Dedifferentiated amniotic fluid mesenchymal stem cell (primary cell): ENCODE results near the gene DGKE.

Experiments
- DNase-seq: peaks from one replicate; pipeline ENCODE4 v3.0.0-alpha.2; 2016; ENCODE audit errors: extremely low spot score

The DGKE gene

DNA sequence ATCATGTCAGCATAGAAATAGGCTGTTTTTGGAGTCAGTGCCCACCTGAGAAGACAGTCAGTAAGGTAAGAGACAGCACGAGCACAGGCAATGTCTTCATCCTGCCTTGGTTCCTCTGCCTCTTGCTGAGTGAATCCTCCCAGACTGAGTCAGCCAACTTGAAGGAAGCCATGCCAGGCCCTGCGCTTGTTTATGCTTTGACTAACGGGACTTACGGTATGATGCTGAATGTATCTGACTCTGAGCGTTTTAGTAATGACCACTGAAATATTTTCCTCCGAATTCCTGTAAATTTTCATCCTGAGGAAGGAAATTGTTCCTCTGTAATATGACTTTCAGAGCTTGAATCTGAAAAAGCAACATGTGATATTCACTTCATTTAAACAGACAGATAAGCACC lies 18.2 kb upstream of the DGKE start:
- peak; percentile 49 for DNase-seq

DNA sequence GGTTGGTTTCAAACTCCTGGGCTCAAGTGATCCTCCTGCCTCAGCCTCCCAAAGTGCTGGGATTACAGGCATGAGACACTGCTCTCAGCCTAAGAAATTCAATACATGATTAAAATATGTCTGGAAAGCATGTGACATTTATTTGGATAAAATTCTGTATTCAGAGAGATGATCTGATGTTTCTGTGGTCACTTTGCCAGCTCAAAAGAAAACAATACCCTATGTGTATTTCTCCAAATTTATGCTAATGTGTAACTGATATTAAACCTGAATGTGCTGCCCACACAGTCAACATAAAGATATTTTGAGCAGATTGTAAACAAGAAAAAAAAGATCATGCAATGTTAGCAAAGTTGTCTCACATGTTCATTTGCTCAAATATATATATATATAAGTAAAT lies 16.9 kb upstream of the DGKE start:
- no peak for DNase-seq

DNA sequence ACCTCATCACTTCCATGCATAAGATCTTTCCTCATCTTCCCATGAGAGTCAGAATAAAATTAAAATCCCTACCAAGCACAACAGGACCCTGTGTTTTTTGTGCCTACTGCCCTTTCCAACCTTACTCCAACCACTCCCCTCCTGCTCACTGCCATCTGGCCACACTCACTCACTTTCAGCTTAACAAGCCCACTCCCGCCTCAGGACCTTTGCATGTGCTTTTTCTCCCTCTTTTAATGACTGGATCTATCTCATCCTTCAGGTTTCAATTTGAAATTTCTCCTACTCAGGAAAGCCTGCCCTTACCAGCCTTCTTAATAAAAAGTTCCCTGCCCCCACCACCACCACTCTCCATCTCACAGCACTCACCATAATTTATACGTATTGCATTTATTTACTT lies 14.9 kb upstream of the DGKE start:
- DNase-seq, result no peak

DNA sequence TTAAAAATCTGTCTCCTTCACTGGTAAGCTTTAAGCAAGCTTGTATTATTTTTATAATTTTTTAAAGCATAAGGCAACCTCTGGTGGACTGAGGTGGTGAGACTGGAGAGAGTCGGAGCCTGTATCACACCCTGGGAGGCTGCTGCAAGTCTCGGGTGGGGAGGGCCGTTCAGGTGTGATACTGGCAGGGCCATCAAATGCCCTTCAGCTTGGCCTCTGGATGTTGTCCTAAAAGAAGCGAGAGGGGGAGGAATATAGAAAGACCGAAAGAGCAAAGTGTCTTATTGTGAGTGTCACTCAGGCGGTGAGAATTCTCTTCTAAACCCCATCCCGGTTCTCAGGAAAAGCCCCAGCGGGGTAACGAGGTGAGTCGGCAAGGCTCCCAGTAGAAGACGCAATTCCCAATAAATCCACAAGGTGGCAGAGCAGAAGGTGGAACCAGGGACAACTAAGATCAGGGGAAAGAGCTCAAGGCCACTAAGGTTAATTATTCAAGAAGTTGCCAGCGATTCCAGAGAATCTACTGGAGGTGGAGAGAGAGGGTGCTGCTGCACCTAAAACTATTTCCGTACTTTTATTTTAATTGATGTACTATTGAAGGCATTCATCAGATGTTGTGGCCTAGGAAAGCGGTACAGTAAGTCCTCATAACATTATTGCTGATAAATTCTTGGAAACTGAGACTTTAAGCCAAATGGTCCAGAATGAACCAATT lies 14.4 kb upstream of the DGKE start:
- peak; percentile 31 for DNase-seq

DNA sequence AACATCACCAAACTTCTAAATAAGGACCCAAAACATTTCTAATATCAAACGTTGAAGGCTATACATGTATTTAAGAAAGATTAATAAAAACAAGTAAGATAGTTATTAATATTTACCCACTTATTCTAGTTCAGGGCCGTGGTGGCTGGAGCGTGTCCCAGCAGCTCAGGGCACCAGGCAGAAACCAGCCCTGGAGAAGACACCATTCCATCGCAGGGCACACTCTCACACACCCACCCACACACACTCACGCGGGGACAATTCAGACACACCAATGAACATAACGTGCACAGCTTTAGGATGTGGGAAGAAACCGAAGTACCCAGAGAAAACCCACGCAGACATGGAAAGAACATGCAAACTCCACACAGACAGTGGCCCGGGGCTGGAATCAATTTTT lies 13.7 kb upstream of the DGKE start:
- DNase-seq, result no peak

DNA sequence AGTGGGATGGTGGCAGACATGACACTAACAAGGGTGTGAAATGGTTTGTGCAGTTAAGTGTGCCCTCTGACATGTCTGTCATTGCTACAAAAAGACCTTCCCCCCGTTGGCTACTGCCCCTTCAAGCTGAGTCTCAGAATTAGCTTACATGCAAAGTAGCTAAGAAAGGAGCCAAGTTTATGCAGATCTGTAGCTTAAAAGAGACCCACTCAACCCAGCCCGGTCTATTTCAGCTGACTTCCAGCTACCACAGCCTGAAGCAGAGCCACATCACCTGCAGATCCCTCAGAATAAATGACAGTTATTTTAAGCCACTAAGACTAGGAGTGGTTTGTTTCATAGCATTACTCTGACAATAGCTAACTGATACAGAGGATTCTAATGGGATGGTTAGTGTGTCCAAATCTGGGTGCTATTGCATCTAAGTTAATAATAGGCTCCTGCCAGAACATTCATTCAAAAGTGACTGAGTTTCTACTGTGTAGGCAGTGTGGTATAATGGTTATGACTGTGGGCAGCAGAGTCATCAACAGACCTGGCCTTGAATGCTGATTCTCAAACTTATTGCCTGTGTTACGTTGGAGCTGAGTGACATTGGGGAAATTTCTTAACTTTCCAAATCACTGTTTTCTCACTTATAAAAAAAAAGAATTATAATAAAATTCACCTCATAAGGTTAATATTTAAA lies 12.0 kb upstream of the DGKE start:
- no peak for DNase-seq

DNA sequence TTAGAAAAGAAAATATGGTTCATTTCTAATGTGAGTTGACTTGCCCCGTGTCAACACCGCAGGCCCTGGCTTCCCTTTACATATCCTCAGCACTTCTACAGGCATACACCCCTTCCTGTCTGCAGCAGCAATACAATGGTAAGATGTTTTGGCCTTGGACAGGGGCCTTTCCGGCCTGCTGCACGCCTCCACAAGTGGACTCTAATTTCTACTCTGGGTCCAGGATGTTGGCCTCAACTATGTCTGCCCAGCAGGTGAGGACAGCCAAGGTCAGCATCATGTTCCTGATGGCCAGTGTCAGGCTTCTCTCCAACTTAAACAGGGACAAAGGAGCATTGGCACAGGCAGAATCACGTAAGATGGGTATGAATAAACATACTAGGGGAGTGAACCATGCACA lies 11.2 kb upstream of the DGKE start:
- no peak for DNase-seq

DNA sequence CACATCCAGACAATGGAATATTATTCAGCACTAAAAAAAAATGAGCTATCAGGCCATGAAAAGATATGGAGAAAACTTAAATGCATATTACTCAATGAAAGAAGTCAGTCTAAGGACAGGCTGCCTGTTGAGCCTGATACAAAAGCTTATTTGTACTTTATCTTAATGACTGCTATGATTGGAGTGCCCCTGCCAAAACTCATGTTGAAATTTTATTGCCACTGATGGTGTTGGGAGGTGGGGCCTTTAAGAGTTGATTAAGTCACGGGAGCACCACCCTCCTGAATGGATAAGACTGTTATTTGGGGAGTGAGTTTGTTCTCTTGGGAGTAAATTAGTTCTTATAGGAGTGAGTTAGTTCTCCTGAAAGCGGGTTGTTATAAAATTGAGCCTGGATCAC lies 10.1 kb upstream of the DGKE start:
- DNase-seq, result no peak

DNA sequence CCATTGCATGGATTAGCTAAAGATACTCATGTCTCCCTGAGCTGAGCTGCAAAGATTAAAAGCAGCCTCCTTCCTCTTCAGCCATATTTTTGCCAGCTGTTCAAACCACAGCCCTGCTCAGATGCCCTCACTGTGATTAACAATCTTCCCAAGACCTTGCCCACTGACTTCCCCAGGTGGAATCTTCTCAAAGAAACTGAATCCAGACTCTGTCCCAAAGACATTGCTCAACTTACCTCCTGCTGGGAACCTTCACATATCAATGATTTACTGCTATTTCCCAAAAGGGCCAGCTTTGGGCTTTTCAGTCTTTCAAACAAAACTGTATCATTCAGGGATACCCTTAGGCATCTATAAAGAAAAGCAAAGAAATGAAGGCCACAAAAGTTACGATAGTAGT lies 9.4 kb upstream of the DGKE start:
- DNase-seq, result no peak

DNA sequence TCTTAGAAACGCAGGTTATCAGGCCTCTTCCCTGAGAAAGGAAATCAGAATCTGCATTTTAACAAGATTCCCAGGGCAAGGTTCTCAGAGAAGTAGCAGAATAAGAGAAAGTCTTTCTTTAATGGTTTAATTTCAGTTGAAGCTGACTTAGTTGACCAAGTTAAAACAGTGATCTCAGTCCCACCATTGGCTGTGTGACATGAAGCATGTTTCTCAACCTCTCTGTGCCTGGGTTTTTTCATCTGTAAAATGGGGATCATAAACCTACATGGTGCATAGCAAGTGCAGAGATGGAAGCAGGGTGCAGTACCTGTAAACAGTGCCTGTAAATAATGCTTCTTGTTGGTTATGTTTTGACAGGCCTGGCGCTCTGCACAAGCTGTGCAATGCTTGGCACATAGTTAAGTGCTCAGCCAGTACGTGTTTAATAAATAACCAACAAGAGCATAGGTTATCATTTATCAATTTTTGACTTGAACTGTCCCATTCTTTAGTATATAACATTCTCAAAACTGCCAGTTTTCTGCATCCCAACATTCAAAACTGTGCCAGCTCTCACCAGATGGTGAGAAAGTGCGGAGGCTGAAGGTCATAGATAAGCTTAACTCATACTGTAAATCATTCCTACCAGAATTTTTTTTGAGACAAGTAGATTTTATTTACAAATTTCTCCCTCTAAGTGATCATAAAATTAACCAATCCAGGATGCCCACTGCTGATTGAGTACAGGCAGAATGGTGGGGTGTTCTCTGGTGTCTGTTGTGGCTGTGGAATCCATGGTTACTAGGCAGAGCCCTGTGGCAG lies 7.1 kb upstream of the DGKE start:
- DNase-seq, result no peak

DNA sequence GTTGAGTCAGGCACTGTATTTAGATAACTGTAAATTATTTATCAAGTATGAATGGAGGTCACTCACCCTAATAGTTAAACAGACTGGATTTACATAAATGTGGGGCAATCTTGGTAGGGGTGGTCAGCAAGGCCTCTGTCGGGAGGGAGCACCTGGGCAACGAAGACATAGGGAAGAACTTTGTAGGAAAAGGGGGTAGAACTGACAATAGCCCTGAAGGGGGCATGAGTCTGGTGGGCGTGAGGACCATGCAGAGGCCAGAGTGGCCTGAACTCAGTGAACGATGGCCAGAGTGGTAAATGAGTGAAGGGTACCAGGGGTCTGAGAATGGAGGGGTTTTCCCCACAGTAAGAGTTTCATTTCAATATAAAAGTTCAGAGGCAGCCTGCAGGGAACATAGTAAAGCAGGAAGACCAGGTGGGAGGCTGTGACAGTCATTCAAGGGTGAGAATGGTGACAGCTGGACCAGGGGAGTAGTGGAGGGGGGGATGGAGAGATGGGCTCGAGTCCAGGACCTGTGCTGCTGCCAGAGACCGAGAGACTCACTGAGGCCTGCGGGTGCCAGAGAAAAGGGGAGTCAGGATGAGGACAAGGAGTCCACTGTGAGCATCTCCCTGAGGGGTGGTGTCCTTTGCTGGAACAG lies 3.1 kb upstream of the DGKE start:
- DNase-seq, result no peak

DNA sequence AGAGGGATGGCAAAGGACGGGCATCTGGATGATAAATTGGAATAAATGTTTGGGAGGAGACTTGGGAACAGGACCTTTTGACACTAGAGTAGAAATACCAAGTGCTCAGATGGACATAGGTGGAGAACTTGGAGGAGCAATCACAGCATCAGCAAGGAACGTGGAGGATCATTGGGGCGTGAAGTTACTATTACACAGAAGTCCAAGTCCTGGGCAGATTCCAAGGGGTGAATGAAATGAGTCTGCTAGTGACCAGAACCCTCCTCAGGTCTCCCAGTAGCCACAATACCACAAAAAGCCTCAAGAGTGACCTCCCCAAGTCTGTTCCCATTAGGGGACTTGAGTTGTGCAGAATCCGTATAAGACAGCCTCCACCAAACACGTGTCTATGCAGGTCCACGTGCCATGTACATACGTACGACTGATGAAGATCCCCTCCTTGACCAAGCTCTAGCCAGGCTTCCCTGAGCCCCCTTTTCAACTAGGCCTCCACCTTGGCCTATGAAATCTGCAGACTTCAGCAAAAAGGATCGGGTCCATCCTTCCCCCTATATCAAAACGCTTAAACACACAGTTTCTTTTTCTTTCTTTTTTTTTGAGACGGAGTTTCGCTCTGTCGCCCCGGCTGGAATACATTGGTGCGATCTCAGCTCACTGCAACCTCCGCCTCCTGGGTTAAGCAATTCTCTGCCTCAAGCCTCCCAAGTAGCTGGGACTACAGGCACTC lies 2.4 kb upstream of the DGKE start:
- no peak for DNase-seq

DNA sequence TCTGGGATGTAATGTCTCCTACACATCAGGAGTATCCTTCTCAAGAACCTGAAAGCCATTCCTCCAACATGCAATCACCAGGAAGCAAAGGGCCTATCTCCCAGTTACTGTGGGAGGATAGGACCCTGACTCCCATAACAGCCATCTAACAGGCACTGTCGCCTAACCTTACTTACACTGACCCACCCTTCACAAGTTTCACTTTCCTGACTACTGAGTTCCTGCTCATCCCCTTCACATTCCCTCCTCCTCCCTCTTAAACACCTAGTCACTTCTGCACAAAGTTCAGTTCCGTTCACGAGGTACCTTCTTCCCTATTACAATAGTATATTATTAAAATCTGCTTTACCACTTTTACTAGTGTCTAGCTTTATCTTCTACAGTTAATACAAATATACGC lies 1.5 kb upstream of the DGKE start:
- DNase-seq, result no peak

DNA sequence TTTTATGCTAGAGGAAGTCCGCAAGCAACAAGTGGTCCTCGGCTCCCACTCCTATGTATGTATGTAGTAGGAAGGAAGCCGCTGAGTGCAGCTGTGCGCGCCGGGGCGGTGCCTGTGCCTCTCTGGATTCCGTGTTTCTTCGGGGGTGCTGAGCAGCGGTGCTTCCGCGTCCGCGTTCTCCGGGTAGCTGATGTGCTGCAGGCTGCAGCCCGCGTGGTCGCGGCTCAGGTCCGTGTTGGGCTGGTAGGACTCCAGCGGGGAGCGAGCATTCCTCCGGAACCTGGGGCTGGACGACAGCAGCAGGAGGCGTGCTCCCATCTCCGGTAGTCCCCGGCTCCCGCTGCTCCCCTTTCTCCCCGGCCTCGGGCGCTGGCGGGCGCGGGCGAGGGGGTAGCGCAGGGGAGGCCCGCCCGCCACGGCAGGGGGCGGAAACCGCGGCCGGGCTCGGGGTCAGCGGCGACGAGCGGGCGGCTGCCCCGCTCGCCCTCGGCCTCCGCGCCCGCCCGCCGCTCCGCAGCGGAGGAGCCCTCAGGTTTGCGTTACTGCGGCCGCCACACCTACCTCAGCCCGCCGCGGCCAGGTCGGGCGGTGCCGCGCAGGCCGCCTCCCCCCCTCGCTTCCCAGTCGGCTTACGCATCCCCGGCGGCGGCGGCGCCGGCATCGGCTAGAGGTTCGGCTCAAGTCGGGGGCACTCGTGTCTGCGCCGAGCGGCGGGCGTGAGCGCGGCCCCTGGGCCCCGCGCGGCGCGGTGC lies 718 bp upstream of the DGKE start:
- no peak for DNase-seq

DNA sequence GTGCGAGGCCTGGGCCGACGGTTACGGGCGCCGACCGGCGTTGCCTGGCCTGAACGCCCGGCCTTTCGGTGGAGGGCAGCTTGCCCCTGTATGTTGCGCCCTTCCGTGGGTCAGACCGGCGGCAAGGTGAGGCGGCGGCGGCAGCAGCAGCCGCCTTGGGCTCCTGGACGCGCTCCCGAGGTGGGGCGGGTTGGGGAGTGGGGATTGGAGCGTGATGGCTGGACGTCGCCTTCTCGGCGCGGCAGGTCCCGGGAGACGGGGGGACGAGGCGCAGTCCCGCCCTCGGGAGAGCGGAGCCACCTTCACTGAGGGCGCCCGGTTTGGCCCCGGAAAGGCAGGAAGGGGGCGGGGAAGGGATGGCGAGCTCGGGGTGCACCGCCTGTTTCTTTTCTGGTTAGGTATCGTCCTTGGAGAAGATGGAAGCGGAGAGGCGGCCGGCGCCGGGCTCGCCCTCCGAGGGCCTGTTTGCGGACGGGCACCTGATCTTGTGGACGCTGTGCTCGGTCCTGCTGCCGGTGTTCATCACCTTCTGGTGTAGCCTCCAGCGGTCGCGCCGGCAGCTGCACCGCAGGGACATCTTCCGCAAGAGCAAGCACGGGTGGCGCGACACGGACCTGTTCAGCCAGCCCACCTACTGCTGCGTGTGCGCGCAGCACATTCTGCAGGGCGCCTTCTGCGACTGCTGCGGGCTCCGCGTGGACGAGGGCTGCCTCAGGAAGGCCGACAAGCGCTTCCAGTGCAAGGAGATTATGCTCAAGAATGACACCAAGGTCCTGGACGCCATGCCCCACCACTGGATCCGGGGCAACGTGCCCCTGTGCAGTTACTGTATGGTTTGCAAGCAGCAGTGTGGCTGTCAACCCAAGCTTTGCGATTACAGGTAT lies 671 bp downstream of the DGKE start:
- no peak for DNase-seq

DNA sequence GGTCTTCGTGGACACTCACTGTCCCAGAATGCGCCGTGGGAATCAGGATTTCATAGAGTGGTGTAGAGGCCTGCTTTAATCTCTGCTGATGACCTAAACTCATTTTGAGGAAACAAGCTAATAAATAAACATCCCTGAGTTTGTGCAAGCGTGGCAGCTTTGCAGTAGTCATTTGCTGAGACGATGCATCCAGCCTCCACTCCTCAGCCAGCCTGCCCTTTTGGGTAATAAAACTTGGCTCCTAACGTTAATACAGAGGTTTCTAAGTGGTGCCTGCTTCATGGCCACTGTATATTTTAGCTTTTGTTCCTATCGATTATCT lies 1.3 kb downstream of the DGKE start:
- no peak for DNase-seq

DNA sequence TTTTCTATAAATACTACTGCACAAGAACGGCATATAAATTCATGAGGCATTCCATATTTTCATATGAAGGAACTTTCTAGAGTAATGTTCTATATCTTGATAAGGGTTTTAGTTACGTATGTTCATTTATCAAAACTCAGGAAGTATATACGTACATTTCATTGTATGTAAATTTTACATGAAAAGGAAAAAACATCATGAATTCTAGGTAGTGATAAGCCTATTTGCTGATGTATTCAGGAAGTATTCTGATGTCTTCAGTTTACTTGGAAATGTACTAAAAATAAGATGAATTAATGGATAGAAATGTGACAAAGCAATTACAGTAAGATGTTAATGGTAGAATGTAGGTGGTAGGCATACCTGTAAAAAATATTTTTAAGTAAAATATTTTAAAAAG lies 4.7 kb downstream of the DGKE start:
- DNase-seq, result no peak

DNA sequence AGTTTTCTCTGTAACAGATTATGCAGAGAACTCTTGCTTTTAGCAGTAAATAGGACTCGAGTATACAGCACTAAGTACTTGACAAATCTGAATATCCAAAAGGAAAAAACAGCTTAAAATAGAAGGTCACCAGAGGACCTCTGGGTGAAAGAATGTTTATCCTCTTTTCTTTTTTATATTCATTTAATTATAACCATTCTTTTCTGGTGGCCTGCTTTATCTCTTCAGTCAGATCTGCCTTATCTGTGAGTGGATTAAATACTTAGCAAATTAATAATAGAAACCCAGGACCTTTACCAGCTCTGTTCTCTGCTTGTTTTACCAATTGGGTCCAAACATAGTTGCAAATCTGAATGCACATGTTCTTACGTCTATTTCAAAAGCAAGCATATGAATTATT lies 8.6 kb downstream of the DGKE start:
- DNase-seq, result no peak

DNA sequence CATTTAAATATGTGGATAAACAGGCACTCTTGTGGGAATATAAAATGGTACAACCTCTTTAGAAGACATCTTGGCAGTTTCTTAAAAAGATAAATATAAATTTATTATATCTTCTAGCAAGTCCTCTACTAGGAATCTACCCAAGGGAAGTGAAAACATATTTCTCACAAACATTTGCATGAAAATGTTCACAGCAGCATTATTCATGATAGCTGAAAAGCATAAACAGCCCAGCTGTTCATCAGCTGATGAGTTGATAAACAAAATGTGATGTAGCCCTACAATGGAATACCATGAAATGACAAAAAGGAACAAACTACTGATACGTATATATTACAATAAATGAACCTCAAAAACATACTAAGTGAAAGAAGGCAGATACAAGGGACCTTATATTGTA lies 12.0 kb downstream of the DGKE start:
- no peak for DNase-seq

DNA sequence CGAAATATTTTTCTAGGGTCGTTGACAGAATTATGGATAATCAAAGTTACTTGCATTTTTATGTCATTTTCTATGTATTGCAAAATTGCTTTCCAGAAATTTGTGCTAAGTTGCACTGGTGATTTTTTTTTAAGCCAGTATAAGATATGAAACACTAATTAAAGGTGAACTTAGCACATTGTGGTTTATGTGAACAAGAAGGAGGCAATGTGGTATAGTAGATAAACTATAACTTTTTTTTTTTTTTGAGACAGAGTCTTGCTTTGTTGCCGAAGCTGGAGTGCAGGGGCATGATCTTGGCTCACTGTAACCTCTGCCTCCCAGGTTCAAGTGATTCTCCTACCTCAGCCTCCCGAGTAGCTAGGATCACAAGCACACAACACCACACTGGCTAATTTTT lies 13.2 kb downstream of the DGKE start:
- DNase-seq, result no peak
